HG02759 (cell line): ENCODE measurements around the gene FBXW5.

Experiments used
- ATAC-seq: cut with Tn5 transposase; IDR thresholded peaks from one replicate; pipeline ENCODE4 v1.9.1; 2021; ENCODE audit warnings: mild to moderate bottlenecking, moderate library complexity; ENCODE audit not compliant: unreplicated experiment

The FBXW5 gene

DNA sequence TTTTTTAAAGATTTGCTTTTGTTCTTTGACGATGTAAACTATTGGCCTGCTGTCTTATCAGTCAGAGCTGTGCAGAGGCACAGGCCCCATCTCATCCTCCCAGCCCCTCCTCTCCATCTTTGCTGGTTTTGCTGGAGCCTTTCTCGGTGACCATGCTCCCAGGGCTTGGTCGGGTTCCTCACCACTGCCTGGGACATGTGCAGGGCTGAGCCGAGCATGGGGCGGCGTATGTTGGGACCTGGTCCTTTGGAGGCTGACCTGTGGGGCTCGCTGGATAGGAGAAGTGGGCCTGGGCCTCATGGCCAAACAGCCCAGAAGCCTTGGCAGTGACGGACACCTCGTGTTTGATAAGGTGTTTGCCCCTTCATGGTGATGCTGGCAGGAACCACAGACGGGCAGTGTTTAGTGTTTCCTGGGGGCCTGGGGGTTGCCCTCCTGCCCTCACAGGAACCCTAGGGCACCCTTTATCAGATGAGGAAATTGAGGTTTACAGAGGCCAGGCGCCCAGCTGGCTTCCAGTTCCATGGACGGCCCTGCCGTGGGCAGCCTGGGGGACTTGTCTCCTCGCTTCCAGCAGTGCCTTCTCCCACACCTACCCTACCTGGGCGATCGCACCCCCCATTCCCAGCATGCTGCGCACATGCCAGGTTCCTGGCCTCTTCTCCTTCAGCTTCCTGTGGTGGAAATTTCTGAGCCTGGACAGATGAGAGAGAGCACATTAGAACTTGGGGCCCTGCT is 30.7 kb downstream of the FBXW5 start:
- ATAC-seq = no peak

DNA sequence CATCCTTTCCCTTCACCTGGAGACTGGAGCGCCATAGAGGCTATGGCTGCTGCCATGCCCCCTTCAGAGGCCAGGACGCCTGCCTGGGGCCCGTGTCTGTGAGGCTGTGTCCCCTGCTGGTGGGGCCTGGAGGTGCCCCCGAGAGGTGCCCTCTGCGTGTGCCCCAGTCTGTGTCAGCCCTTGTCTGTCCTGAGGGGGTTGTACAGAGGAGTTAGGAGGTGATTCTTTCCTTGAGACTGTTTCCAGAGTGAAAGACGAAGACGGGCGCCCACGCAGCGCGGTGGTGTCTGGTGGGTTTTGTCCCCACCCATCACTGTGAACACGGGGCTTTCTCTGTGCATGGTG is 33.7 kb downstream of the FBXW5 start:
- no peak for ATAC-seq

GRCh38 chr9:136910197-136910900 is 34.2 kb downstream of the FBXW5 start:
- no peak for ATAC-seq

GRCh38 chr9:136907011-136907914 is 37.3 kb downstream of the FBXW5 start:
- no peak for ATAC-seq

DNA sequence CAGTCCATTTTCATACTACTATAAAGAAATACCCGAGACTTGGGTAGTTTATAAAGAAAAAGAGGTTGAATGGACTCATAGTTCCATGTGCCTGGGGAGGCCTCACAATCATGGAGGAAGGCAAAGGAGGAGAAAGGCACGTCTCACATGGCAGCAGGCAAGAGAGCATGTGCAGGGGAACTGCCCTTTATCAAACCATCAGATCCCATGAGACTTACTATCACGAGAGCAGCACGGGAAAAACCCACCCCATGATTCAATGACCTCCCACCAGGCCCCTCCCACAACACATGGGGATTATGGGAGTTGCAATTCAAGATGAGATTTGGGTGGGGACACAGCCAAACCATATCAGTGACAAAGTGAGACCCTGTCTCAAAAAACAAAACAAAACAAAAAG is 38.3 kb downstream of the FBXW5 start:
- ATAC-seq = no peak

DNA sequence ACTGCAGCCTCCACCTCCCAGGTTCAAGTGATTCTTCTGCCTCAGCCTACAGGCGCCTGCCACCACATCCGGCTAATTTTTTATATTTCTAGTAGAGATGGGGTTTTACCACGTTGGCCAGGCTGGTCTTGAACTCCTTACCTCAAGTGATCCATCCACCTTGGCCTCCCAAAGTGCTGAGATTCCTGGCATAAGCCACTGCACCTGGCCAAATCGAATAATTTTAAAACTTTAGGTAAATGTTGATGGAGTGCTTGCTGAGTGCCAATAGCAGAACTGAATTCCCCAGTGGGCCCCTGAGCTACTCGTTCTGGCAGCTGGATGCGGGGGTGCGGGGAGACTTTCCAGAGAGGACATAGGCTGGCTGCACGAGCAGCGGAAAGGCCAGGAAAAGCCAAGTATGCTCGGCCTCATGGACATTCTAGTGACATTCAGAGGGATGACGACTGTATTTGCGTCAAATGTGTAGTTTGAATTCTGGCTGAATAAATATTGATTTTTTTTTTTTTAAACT is 41.4 kb downstream of the FBXW5 start:
- no peak for ATAC-seq

GRCh38 chr9:136902259-136902821 is 42.2 kb downstream of the FBXW5 start:
- ATAC-seq = peak; percentile 60

- ATAC-seq = peak; percentile 67
Measured at GRCh38 chr9:136901516-136902258, 42.9 kb downstream of the FBXW5 start.

GRCh38 chr9:136900988-136901515 is 43.5 kb downstream of the FBXW5 start:
- ATAC-seq = no peak

DNA sequence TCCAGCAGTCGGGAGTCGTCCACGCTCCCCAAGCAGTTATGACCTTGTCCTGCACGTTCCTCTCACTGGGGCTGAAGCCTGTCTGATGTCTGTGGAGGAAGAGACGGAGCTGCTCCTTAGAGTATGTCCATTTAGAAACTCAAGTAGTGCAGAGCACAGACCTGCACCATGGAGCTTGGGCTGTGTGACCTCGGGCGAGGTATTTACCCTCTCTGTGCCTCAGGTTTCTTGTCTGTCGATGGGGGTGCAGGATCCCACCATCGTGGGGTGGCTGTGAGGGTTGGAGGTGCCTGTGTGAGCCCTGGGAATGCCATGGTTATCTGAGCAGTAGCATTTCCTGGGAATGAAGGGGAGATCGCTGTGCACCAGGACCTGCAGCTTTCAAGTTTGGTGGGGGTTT is 44.0 kb downstream of the FBXW5 start:
- no peak for ATAC-seq

- ATAC-seq = no peak
Measured at GRCh38 chr9:136899196-136899595, 45.3 kb downstream of the FBXW5 start.

DNA sequence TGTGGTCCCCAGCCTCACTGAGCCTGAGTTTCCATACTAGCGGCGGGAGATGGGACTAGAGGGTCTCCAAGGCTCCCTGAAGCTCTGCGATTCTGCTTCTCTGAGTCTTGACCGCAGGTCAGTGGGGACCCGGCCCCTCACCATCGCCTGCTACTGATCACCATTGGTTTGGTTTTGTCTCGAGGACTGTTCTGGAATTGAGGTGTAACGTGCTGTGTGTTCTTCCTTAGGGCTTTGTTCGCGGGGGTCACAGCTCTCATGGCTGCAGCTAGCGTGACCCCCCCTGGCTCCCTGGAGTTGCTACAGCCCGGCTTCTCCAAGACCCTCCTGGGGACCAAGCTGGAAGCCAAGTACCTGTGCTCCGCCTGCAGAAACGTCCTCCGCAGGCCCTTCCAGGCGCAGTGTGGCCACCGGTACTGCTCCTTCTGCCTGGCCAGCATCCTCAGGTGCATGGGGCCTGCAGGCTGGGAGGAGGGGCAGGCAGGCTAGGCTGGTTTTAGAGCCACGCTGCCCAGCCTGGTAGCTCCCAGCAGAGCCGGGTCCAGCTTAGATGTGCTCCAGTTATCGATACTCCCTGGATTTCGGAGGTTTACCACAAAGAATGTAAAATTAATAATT is 45.9 kb downstream of the FBXW5 start:
- no peak for ATAC-seq

DNA sequence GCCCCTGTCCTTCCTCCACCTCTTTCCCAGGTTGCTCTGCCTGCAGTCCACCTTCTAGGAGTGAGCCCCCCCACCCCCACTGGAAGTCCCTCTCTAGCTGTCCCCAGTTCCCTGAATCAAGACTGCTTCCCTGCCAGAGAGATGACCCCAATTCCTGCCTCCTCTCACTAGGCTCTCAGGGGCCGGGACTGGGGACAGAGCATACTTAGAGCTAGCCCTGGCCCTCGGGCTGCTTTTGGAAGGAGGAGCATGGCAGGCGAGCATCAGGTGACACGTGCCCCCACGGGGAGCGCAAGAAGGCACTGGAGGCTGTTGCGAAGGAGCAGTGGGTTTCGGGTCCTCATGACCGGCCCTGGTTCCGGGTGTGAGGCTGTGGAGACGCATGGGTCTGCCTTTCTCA is 48.5 kb downstream of the FBXW5 start:
- no peak for ATAC-seq

DNA sequence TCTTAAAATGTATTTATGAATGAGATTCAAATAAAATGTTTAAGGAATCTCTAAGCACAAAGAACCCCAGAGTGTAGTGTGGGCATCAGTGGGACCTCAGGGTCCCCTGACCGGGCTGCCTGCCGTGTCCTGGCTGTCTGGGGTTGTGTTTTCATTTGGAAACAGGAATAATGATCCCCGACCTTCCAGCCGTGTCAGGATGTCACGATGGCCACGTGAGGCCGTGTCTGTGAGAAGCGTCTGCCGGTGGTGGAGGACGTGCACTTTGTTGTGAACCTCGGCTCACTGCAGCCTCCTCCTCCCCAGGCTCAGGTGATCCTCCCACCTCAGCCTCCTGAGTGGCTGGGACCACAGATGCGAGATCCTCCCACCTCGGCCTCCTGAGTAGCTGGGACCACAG is 53.9 kb downstream of the FBXW5 start:
- ATAC-seq = no peak
